Upper lobe of left lung (tissue), 6 donors: ENCODE results near the gene FGD2. TPM values are rescaled to one million over a fixed set of nuclear protein-coding genes. Genes with fewer than 3 reads are reported as not detected.

Source experiments
- ATAC-seq, 2 donors: fragments of 200-7000 bp; cut with Tn5 transposase; one replicate each; pipeline ENCODE4 v1.9.1; 2022; ENCODE audit warnings: mild to moderate bottlenecking in 2 of 2, moderate library complexity in 2 of 2; ENCODE audit not compliant: low FRiP score in 2 of 2
- DNase-seq, 2 donors: peaks; one replicate each; pipeline ENCODE4 v3.0.0-alpha.2; 2019 to 2020
- H3K27ac ChIP-seq, 4 donors: fragments of 200-600 bp; sonication (generic); one replicate each; pipeline ENCODE4 v1.5.1; 2016 to 2019
- H3K27me3 ChIP-seq, 4 donors: fragments of 200-600 bp; sonication (generic); one replicate each; pipeline ENCODE4 v1.5.1; 2017 to 2019
- H3K36me3 ChIP-seq, 4 donors: fragments of 200-600 bp; sonication (generic); one replicate each; pipeline ENCODE4 v1.5.1; 2016 to 2019
- H3K4me1 ChIP-seq, 4 donors: fragments of 200-600 bp; sonication (generic); one replicate each; pipeline ENCODE4 v1.5.1; 2018 to 2019
- H3K4me3 ChIP-seq, 4 donors: fragments of 200-600 bp; sonication (generic); one replicate each; pipeline ENCODE4 v1.5.1; 2017 to 2019; ENCODE audit warnings: mild to moderate bottlenecking in 2 of 4, moderate library complexity in 1 of 4
- H3K9me3 ChIP-seq, 4 donors: fragments of 200-600 bp; sonication (generic); one replicate each; pipeline ENCODE4 v1.5.1; 2018 to 2019
- EP300 ChIP-seq, 4 donors: sonication (generic); formaldehyde crosslinking; IDR thresholded peaks; one replicate each; pipeline ENCODE4 v1.5.1; 2017; ENCODE audit warnings: antibody characterized with exemption in 4 of 4, control low read depth in 2 of 4
- POLR2A ChIP-seq, 4 donors: fragments of 450-650 bp; IDR thresholded peaks; one replicate each; pipeline ENCODE4 v1.5.1; 2016 to 2017; ENCODE audit warnings: antibody characterized with exemption in 4 of 4, mild to moderate bottlenecking in 2 of 4
- POLR2AphosphoS5 ChIP-seq, 2 donors: sonication (generic); formaldehyde crosslinking; IDR thresholded peaks; one replicate each; pipeline ENCODE4 v1.5.1; 2017; ENCODE audit warnings: antibody characterized with exemption in 2 of 2
- WGBS, 2 donors: methylation state at CpG; one replicate each; pipeline ENCODE4 v1.1.5; 2017 to 2018; 5-methylcytosine and 5-hydroxymethylcytosine counted together
- total RNA-seq, 6 donors: library from RNA; depleted of rRNA in 4 of 6; stranded (reverse); fragments of >200 nt in 4 of 6; gene quantifications; one replicate each; pipeline versions ENCODE4 v1.1.0 to v1.2.1, GENCODE V29; 2016 to 2021
- TF ChIP-seq, protein P1 (sequence below), 6 experiments: fragments of 450-650 bp in 4 of 6; fragments of 200-600 bp in 2 of 6; sonication (generic) in 2 of 6; IDR thresholded peaks; one replicate each; pipeline ENCODE4 v1.5.1; 2016 to 2019; ENCODE audit warnings: antibody characterized with exemption in 6 of 6
- donor health status: DM: no; HTN: no; CAD: no; lungs with moderate emphysema.
- donor health status: DM: no; HTN: yes; CAD: no; lungs with severe emphysema.

Gene FGD2
- total RNA-seq, 6 donors from 2014 or later, result 50.8 to 204 (median 92.3) TPM

DNA sequence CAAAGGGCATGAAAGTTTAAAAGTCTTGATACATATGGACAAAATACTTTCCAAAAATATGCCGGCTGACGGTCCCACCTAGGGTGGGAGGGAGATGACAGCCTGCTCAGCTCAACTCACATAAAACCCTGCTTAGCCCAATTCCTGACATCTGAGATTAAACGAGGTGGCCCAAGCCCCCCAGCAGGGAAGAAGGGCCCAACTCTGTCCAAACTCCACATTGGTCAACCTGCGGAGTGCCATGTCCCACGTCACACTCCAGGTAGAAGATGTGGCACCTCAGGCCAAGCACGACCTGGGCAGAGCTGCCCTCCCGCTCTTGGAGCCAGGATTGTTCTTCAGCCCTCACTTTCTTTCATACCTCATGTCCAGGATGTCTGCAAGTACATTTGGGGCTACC lies 48.2 kb downstream of the FGD2 start:
- H3K9me3 ChIP-seq, result no peaks in the 10 kb centered on the region
- no peak for ATAC-seq
- 91 to 92% methylated on average over 7 of the region's 7 CpGs for WGBS, 2 donors

DNA sequence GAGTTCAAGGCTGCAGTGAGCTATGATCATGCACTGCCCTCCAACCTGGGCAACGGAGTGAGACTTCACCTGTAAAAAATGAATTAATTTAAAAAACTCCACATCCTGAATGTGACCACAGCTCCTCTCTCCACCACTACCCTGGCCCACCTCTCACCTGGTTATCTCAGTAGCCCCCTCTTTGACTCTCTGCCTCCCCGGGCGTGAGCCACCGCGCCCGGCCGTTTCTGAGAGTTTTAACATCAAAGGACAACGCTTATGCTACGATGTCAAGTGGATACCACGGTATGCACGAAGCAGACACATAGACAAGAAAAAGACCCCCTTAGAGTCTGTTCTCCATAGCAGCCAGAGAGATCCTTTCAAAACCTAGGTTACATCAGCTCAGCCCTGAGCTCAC lies 48.7 kb downstream of the FGD2 start:
- no peaks in the 10 kb centered on the region for H3K9me3 ChIP-seq

More for the DNA sequence above, 48.2 kb downstream of the FGD2 start:
- TF ChIP-seq, protein P1, sequence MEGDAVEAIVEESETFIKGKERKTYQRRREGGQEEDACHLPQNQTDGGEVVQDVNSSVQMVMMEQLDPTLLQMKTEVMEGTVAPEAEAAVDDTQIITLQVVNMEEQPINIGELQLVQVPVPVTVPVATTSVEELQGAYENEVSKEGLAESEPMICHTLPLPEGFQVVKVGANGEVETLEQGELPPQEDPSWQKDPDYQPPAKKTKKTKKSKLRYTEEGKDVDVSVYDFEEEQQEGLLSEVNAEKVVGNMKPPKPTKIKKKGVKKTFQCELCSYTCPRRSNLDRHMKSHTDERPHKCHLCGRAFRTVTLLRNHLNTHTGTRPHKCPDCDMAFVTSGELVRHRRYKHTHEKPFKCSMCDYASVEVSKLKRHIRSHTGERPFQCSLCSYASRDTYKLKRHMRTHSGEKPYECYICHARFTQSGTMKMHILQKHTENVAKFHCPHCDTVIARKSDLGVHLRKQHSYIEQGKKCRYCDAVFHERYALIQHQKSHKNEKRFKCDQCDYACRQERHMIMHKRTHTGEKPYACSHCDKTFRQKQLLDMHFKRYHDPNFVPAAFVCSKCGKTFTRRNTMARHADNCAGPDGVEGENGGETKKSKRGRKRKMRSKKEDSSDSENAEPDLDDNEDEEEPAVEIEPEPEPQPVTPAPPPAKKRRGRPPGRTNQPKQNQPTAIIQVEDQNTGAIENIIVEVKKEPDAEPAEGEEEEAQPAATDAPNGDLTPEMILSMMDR (IDR thresholded peaks at IDR 0.05), result no peak
- no peak for TF ChIP-seq POLR2AphosphoS5 (IDR thresholded peaks at IDR 0.05)
- no peak for TF ChIP-seq POLR2A (IDR thresholded peaks at IDR 0.05)
- TF ChIP-seq EP300 (IDR thresholded peaks at IDR 0.05), result no peak
- peaks cover 29 to 35% (median 31%) of the 10 kb centered on the region in 4 donors for H3K4me1 ChIP-seq
- DNase-seq, result no peak
- H3K27ac ChIP-seq, result no peak overlapping the region
- no peaks in the 10 kb centered on the region for H3K36me3 ChIP-seq
- H3K4me3 ChIP-seq, result no peak overlapping the region
- H3K27me3 ChIP-seq, result no peaks in the 10 kb centered on the region

DNA sequence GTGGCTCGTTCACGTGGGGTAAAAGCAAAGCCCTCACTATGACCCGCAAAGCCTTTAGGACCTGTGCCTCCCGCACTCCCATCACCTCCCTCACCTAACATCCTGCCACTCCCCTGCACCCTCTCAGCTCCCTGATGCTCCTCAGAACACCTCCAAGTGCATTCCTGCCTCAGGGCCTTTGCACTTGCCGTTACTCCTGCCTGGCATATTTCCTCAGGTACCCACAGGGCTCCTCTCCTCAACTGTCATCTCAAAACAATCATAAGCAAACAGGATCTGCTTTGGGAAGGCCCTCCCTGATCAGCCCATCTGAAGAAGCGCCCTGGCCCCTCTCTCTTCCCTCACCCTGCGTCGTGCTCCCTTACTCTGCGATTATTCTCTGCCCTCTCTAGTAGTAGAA lies 49.1 kb downstream of the FGD2 start:
- no peaks in the 10 kb centered on the region for H3K9me3 ChIP-seq
- TF ChIP-seq EP300 (IDR thresholded peaks at IDR 0.05), result no peak
- TF ChIP-seq POLR2A (IDR thresholded peaks at IDR 0.05), result no peak
- TF ChIP-seq, protein P1 (IDR thresholded peaks at IDR 0.05), result no peak
- TF ChIP-seq POLR2AphosphoS5 (IDR thresholded peaks at IDR 0.05), result no peak
- no peaks in the 10 kb centered on the region for H3K36me3 ChIP-seq
- H3K27ac ChIP-seq, result no peak overlapping the region
- H3K4me3 ChIP-seq, result no peak overlapping the region
- peaks cover 26 to 33% (median 29%) of the 10 kb centered on the region in 4 donors for H3K4me1 ChIP-seq
- WGBS, 2 donors, result 85 to 93% methylated on average over 9 of the region's 9 CpGs
- H3K27me3 ChIP-seq, result no peaks in the 10 kb centered on the region
- ATAC-seq, result no peak
- DNase-seq, result no peak

More for the DNA sequence above, 48.7 kb downstream of the FGD2 start:
- no peaks in the 10 kb centered on the region for H3K27me3 ChIP-seq
- no peak for TF ChIP-seq EP300 (IDR thresholded peaks at IDR 0.05)
- TF ChIP-seq POLR2AphosphoS5 (IDR thresholded peaks at IDR 0.05), result no peak
- TF ChIP-seq, protein P1 (IDR thresholded peaks at IDR 0.05), result no peak
- no peak for TF ChIP-seq POLR2A (IDR thresholded peaks at IDR 0.05)
- DNase-seq (peak in 1 of 2 donors; percentile 37), ATAC-seq (no peak)
- H3K27ac ChIP-seq, result no peak overlapping the region
- H3K36me3 ChIP-seq, result no peaks in the 10 kb centered on the region
- H3K4me3 ChIP-seq, result no peak overlapping the region
- 82 to 91% methylated on average over 11 of the region's 11 CpGs for WGBS, 2 donors
- peaks cover 28 to 33% (median 29%) of the 10 kb centered on the region in 4 donors for H3K4me1 ChIP-seq

DNA sequence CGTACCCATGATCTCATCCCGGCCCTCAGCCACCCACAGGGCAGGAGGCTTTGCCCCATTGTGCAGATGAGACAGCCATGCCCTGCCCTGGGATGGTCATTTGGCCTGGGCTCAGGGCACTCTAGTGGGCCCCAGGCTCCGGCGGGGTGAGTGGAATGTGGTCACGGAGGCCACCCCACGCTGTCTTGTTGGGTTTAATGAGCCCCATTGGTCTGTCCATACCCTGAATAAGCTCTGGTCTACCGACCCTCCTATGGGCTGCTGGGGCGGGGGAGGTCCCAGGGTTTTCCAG lies 50.6 kb downstream of the FGD2 start:
- ATAC-seq, result no peak
- Histone ChIP-seq H3K4me3 (no peak overlapping the region), H3K36me3 (no peaks in the 10 kb centered on the region), H3K27ac (no peak overlapping the region), H3K4me1 (peaks cover 19 to 26% (median 21%) of the 10 kb centered on the region in 4 donors), H3K27me3 (no peaks in the 10 kb centered on the region), H3K9me3 (no peaks in the 10 kb centered on the region)
- no peak for DNase-seq
- TF ChIP-seq, protein P1 (IDR thresholded peaks at IDR 0.05), result no peak
- TF ChIP-seq EP300 (IDR thresholded peaks at IDR 0.05), result no peak
- no peak for TF ChIP-seq POLR2A (IDR thresholded peaks at IDR 0.05)
- TF ChIP-seq POLR2AphosphoS5 (IDR thresholded peaks at IDR 0.05), result no peak
- 73% methylated on average over 4 of the region's 8 CpGs; no CpG with 5 or more reads in 1 of the 2 donors for WGBS, 2 donors

DNA sequence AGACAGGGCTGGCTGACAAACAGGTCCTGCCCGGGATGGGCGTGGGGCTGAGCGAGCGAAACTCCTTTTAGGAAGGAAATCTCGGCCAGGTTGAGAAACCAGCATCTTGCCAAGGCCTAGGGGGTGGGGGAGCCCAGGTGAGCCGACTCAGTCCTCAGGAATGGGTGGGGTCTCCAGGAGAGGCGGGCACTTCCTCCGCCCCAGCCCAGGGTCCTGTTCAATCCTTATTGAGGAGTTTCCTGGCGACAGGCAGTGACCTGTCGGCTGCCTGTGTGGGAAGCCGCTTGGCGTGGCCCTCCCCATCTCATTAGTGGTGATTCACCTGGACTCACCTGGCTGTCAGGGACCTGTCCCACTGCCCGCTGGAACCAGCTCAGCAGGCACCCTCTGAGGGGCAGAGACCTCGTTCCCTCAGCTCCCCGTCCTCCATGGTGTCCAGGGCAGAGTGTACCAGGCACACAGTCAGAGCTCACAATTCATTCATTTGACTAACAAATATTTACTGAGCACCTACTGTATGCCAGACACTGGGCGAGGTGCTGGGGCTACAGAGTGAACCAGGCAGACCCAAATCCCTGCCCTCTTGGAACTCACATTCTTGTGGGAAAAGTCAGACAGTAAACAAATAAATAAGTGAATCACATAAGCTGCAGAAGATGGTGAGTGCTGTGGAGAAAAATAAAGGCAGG lies 51.1 kb downstream of the FGD2 start:
- ATAC-seq (no peak), DNase-seq (no peak)
- 75 to 98% methylated on average over 3 to 11 of the region's 16 CpGs for WGBS, 2 donors
- H3K9me3 ChIP-seq, result no peaks in the 10 kb centered on the region
- no peaks in the 10 kb centered on the region for H3K36me3 ChIP-seq
- H3K27me3 ChIP-seq, result no peaks in the 10 kb centered on the region
- no peak overlapping the region for H3K27ac ChIP-seq
- H3K4me1 ChIP-seq, result peaks cover 14 to 20% (median 16%) of the 10 kb centered on the region in 4 donors
- no peak overlapping the region for H3K4me3 ChIP-seq
- TF ChIP-seq, protein P1 (IDR thresholded peaks at IDR 0.05), result no peak
- TF ChIP-seq POLR2A (IDR thresholded peaks at IDR 0.05) (no peak), POLR2AphosphoS5 (IDR thresholded peaks at IDR 0.05) (no peak)
